Measurements from ENCODE around the gene EPN1.
"Not testable (repeated sequence)": the region's sequence is repeated elsewhere in the genome, so short reads cannot be mapped to it uniquely, and the experiment has no call there.

The EPN1 gene

GRCh38 chr19:55716531-55716930, 41.5 kb downstream of the EPN1 start:
- TF ChIP-seq, protein P1, sequence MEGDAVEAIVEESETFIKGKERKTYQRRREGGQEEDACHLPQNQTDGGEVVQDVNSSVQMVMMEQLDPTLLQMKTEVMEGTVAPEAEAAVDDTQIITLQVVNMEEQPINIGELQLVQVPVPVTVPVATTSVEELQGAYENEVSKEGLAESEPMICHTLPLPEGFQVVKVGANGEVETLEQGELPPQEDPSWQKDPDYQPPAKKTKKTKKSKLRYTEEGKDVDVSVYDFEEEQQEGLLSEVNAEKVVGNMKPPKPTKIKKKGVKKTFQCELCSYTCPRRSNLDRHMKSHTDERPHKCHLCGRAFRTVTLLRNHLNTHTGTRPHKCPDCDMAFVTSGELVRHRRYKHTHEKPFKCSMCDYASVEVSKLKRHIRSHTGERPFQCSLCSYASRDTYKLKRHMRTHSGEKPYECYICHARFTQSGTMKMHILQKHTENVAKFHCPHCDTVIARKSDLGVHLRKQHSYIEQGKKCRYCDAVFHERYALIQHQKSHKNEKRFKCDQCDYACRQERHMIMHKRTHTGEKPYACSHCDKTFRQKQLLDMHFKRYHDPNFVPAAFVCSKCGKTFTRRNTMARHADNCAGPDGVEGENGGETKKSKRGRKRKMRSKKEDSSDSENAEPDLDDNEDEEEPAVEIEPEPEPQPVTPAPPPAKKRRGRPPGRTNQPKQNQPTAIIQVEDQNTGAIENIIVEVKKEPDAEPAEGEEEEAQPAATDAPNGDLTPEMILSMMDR (IDR thresholded peaks at IDR 0.05; ENCODE audit: low read length): no peak
- TF ChIP-seq EZH2 (IDR thresholded peaks at IDR 0.05; ENCODE audit: borderline replicate concordance, low read length): no peak
- H3K27ac ChIP-seq (ENCODE audit: low read depth, low read length, poor library complexity, severe bottlenecking): no peak overlapping the region
- H3K79me2 ChIP-seq (ENCODE audit: insufficient read depth, low read length): no peaks in the 10 kb centered on the region
- H4K20me1 ChIP-seq (ENCODE audit: insufficient read depth, low read length): no peaks in the 10 kb centered on the region
- H3K4me3 ChIP-seq (ENCODE audit: low read depth, low read length, poor library complexity, severe bottlenecking): no peak overlapping the region
- peaks cover 10% of the 10 kb centered on the region; the same call in 1 of the 2 replicates for H3K9me3 ChIP-seq (ENCODE audit: low read length)
- H3K36me3 ChIP-seq (ENCODE audit: insufficient read depth, low read length): no peaks in the 10 kb centered on the region
- no peak overlapping the region for H3K9ac ChIP-seq (ENCODE audit: low read length)
- H3K4me2 ChIP-seq (ENCODE audit: low read length): no peak overlapping the region
- H2AFZ ChIP-seq (ENCODE audit: low read length): no peak overlapping the region
- H3F3A ChIP-seq (ENCODE audit: insufficient read depth, low read length): no peaks in the 10 kb centered on the region
- H3K4me1 ChIP-seq (ENCODE audit: insufficient read depth, low read length, severe bottlenecking): no peaks in the 10 kb centered on the region
- no peaks in the 10 kb centered on the region; the same call in 1 of the 2 replicates for H3K27me3 ChIP-seq (ENCODE audit: insufficient read depth, low read length)
- no peaks in the 10 kb centered on the region for H3K9me2 ChIP-seq (ENCODE audit: low read depth, low read length)

GRCh38 chr19:55717251-55717650, 42.2 kb downstream of the EPN1 start:
- no peaks in the 10 kb centered on the region for H3K79me2 ChIP-seq (ENCODE audit: insufficient read depth, low read length)
- H3K4me2 ChIP-seq (ENCODE audit: low read length): no peak overlapping the region
- peaks cover 14% of the 10 kb centered on the region; the same call in 1 of the 2 replicates for H3K9me3 ChIP-seq (ENCODE audit: low read length)
- H4K20me1 ChIP-seq (ENCODE audit: insufficient read depth, low read length): no peaks in the 10 kb centered on the region
- H3K4me3 ChIP-seq (ENCODE audit: low read depth, low read length, poor library complexity, severe bottlenecking): no peak overlapping the region
- H3K36me3 ChIP-seq (ENCODE audit: insufficient read depth, low read length): no peaks in the 10 kb centered on the region
- no peaks in the 10 kb centered on the region for H3F3A ChIP-seq (ENCODE audit: insufficient read depth, low read length)
- H2AFZ ChIP-seq (ENCODE audit: low read length): no peak overlapping the region
- no peaks in the 10 kb centered on the region for H3K4me1 ChIP-seq (ENCODE audit: insufficient read depth, low read length, severe bottlenecking)
- H3K9ac ChIP-seq (ENCODE audit: low read length): no peak overlapping the region
- TF ChIP-seq EZH2 (IDR thresholded peaks at IDR 0.05; ENCODE audit: borderline replicate concordance, low read length): no peak
- TF ChIP-seq, protein P1 (IDR thresholded peaks at IDR 0.05; ENCODE audit: low read length): no peak
- H3K27ac ChIP-seq (ENCODE audit: low read depth, low read length, poor library complexity, severe bottlenecking): no peak overlapping the region
- no peaks in the 10 kb centered on the region for H3K9me2 ChIP-seq (ENCODE audit: low read depth, low read length)
- H3K27me3 ChIP-seq (ENCODE audit: insufficient read depth, low read length): no peaks in the 10 kb centered on the region; the same call in 1 of the 2 replicates

DNA sequence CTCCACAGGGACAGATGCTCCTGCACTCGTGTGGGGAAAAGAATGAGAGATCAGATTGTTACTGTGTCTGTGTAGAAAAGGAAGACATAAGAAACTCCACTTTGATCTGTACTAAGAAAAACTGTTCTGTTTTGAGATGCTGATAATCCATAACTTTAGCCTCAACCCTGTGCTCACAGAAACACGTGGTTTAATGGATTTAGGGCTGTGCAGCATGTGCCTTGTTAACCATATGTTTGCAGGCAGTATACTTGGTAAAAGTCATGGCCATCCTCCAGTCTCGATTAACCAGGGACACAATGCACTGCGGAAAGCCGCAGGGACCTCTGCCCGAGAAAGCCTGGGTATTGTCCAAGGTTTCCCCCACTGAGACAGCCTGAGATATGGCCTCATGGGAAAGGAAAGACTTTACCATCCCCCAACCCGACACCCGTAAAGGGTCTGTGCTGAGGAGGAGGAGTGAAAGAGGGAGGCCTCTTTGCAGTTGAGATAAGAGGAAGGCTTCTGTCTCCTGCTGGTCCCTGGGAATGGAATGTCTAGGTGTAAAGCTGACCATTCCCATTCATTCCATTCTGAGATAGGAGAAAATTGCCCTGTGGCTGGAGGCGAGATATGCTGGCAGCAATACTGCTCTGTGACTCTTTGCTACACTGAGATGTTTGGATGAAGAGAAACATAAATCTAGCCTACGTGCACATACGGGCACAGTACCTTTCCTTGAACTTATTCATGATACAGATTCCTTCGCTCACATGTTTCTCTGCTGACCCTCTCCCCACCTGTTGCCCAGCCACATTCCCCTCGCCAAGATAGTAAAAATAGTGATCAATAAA, 43.1 kb downstream of the EPN1 start:
- H2AFZ ChIP-seq (ENCODE audit: low read length); H3K27ac ChIP-seq (ENCODE audit: low read depth, low read length, poor library complexity, severe bottlenecking); H3K9ac ChIP-seq (ENCODE audit: low read length): not testable (repeated sequence)

More for the DNA sequence above, 43.1 kb downstream of the EPN1 start:
- not testable (repeated sequence) for H4K20me1 ChIP-seq (ENCODE audit: insufficient read depth, low read length); H3K4me3 ChIP-seq (ENCODE audit: low read depth, low read length, poor library complexity, severe bottlenecking); H3K4me1 ChIP-seq (ENCODE audit: insufficient read depth, low read length, severe bottlenecking); H3F3A ChIP-seq (ENCODE audit: insufficient read depth, low read length); H3K79me2 ChIP-seq (ENCODE audit: insufficient read depth, low read length); H3K36me3 ChIP-seq (ENCODE audit: insufficient read depth, low read length); H3K9me2 ChIP-seq (ENCODE audit: low read depth, low read length); H3K4me2 ChIP-seq (ENCODE audit: low read length); H3K27me3 ChIP-seq (ENCODE audit: insufficient read depth, low read length)
- H3K9me3 ChIP-seq (ENCODE audit: low read length): peaks cover 15% of the 10 kb centered on the region; the same call in 1 of the 2 replicates

All from OCI-LY1 (cell line).